Trophoblast cell (in vitro differentiated cells and primary cell): ENCODE measurements around the gene PLPP7.
A peak's percentile ranks its signal among the peaks of the same experiment; 100 is the strongest.

ENCODE experiments used
- DNase-seq, 2 donors: peaks; one replicate each; pipeline ENCODE4 v3.0.0-alpha.2; 2016
- H2AFZ ChIP-seq: 2 replicates; pipeline ENCODE4 v1.6.1; 2013; ENCODE audit warnings: low read length, moderate library complexity, mild to moderate bottlenecking; ENCODE audit not compliant: insufficient read depth, poor library complexity
- H2AK5ac ChIP-seq: 2 replicates; pipeline ENCODE4 v1.6.1; 2013; ENCODE audit warnings: mild to moderate bottlenecking, low read length
- H2BK120ac ChIP-seq: 2 replicates; pipeline ENCODE4 v1.6.1; 2013; ENCODE audit warnings: low read length, mild to moderate bottlenecking, moderate library complexity; ENCODE audit not compliant: insufficient read depth, poor library complexity
- H2BK12ac ChIP-seq: 2 replicates; pipeline ENCODE4 v1.6.1; 2013; ENCODE audit warnings: mild to moderate bottlenecking, low read length, moderate library complexity
- H2BK5ac ChIP-seq: 2 replicates; pipeline ENCODE4 v1.6.1; 2013; ENCODE audit warnings: low read length, low read depth, moderate library complexity, mild to moderate bottlenecking; ENCODE audit not compliant: poor library complexity
- H3K14ac ChIP-seq: 2 replicates; pipeline ENCODE4 v1.6.1; 2013; ENCODE audit warnings: mild to moderate bottlenecking, low read length
- H3K18ac ChIP-seq: 2 replicates; pipeline ENCODE4 v1.6.1; 2013; ENCODE audit warnings: mild to moderate bottlenecking, low read length
- H3K23ac ChIP-seq: 2 replicates; pipeline ENCODE4 v1.6.1; 2013; ENCODE audit warnings: low read length
- H3K27ac ChIP-seq: 2 replicates; pipeline ENCODE4 v1.5.1; 2013; ENCODE audit warnings: low read depth, mild to moderate bottlenecking, inconsistent platforms, low read length, moderate library complexity
- H3K27me3 ChIP-seq: 2 replicates; pipeline ENCODE4 v1.6.1; 2013; ENCODE audit warnings: inconsistent platforms, mild to moderate bottlenecking, low read length, moderate library complexity; ENCODE audit not compliant: insufficient read depth
- H3K36me3 ChIP-seq, 2 experiments: 1 replicate in 1 of 2; 2 replicates in 1 of 2; pipeline ENCODE4 v1.6.1; 2013; ENCODE audit warnings: low read length in 2 of 2, mild to moderate bottlenecking in 2 of 2, moderate library complexity in 1 of 2; ENCODE audit not compliant: insufficient read depth in 2 of 2, control insufficient read depth in 1 of 2
- H3K4ac ChIP-seq: 2 replicates; pipeline ENCODE4 v1.6.1; 2013; ENCODE audit warnings: low read depth, mild to moderate bottlenecking, low read length, moderate library complexity
- H3K4me1 ChIP-seq, 2 experiments: 1 replicate in 1 of 2; 2 replicates in 1 of 2; pipeline ENCODE4 v1.6.1; 2013; ENCODE audit warnings: low read length in 2 of 2, mild to moderate bottlenecking in 2 of 2, moderate library complexity in 1 of 2; ENCODE audit not compliant: insufficient read depth in 2 of 2, control insufficient read depth in 1 of 2
- H3K4me2 ChIP-seq: 2 replicates; pipeline ENCODE4 v1.6.1; 2013; ENCODE audit warnings: inconsistent platforms, mild to moderate bottlenecking, low read length, moderate library complexity
- H3K4me3 ChIP-seq: 2 replicates; pipeline ENCODE4 v1.5.1; 2013; ENCODE audit warnings: mild to moderate bottlenecking, low read depth, low read length, inconsistent platforms
- H3K79me1 ChIP-seq: one replicate; pipeline ENCODE4 v1.6.1; 2013; ENCODE audit warnings: low read length
- H3K79me2 ChIP-seq: 2 replicates; pipeline ENCODE4 v1.6.1; 2013; ENCODE audit warnings: low read length, mild to moderate bottlenecking; ENCODE audit not compliant: control insufficient read depth, insufficient read depth, poor library complexity
- H3K9ac ChIP-seq: 2 replicates; pipeline ENCODE4 v1.6.1; 2013; ENCODE audit warnings: mild to moderate bottlenecking, low read length
- H3K9me3 ChIP-seq: 2 replicates; pipeline ENCODE4 v1.6.1; 2013; ENCODE audit warnings: low read depth, mild to moderate bottlenecking, control low read depth, inconsistent platforms, low read length; ENCODE audit not compliant: insufficient read depth
- H4K12ac ChIP-seq: 2 replicates; pipeline ENCODE4 v1.6.1; 2013; ENCODE audit warnings: low read depth, mild to moderate bottlenecking, low read length, moderate library complexity
- H4K8ac ChIP-seq: 2 replicates; pipeline ENCODE4 v1.6.1; 2013; ENCODE audit warnings: low read depth, mild to moderate bottlenecking, low read length, moderate library complexity
- H4K91ac ChIP-seq: one replicate; pipeline ENCODE4 v1.6.1; 2013; ENCODE audit warnings: low read depth, mild to moderate bottlenecking, low read length, moderate library complexity
- WGBS: extraction: QIAGEN DNeasy Blood & Tissue Kit; methylation state at CpG from one replicate; pipeline ENCODE4 v1.1.7; 2013; ENCODE audit warnings: missing lambda C conversion rate; ENCODE audit not compliant: insufficient read length, insufficient coverage; ENCODE audit errors: extremely low coverage; 5-methylcytosine and 5-hydroxymethylcytosine counted together

The PLPP7 gene

GRCh38 chr9:131273856-131274673, 15.5 kb upstream of the PLPP7 start:
- H2AK5ac ChIP-seq: no peak overlapping the region
- no peak overlapping the region for H3K27ac ChIP-seq
- H3K18ac ChIP-seq: no peak overlapping the region
- no peaks in the 10 kb centered on the region for H3K79me1 ChIP-seq
- peaks cover 2 to 4% of the 10 kb centered on the region in 2 experiments for H3K4me1 ChIP-seq
- H3K9me3 ChIP-seq: no peaks in the 10 kb centered on the region
- no peak overlapping the region for H4K12ac ChIP-seq
- H3K4me2 ChIP-seq: no peak overlapping the region
- no peak overlapping the region for H3K23ac ChIP-seq
- H2BK120ac ChIP-seq: no peak overlapping the region
- H3K4ac ChIP-seq: no peak overlapping the region
- no peak overlapping the region for H4K8ac ChIP-seq
- no peaks in the 10 kb centered on the region for H3K79me2 ChIP-seq
- no peak overlapping the region for H3K9ac ChIP-seq
- no peak for DNase-seq
- no peak overlapping the region for H4K91ac ChIP-seq
- no peaks in the 10 kb centered on the region for H3K36me3 ChIP-seq
- no CpG with 5 or more reads among the region's 13 CpGs for WGBS
- H2AFZ ChIP-seq: no peak overlapping the region
- no peak overlapping the region for H3K14ac ChIP-seq
- no peak overlapping the region for H3K4me3 ChIP-seq
- H2BK5ac ChIP-seq: no peak overlapping the region
- peaks cover 17% of the 10 kb centered on the region for H3K27me3 ChIP-seq
- no peak overlapping the region for H2BK12ac ChIP-seq

DNA sequence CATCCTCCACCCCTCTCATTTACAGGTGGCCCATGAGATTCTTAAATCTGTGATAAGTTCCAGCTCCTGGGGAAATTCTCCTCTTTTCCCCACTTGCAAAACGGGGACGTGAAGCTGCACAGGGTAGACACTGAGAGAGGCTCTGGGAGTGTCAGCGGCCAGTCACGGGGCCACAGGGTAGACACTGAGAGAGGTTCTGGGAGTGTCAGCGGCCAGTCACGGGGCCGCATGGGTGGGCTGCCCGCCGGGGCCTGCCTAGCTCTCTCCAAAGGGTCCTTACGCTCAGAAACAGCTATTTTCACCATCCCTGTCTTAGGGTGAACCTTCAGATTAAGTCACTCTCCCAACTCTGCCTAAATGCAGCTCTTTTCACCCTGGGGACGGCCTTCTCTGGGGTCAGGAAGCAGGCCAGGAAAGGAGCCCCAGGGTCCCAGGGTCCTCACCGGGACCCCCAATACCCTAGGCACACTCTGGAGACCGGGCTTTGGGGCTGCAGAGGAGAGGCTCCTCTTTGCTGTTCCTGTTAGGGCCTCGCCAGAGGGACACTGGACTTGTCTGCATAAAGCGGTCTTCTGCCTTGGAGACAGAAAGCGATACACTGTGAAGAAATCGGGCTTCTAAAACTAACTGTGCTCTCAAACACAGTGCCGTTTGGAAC, 14.7 kb upstream of the PLPP7 start:
- no peak overlapping the region for H4K12ac ChIP-seq
- no peak overlapping the region for H4K91ac ChIP-seq
- no peak overlapping the region for H3K9ac ChIP-seq
- H3K18ac ChIP-seq: no peak overlapping the region
- no peak overlapping the region for H3K23ac ChIP-seq
- no peak overlapping the region for H2BK5ac ChIP-seq
- H3K36me3 ChIP-seq: no peaks in the 10 kb centered on the region
- H3K14ac ChIP-seq: no peak overlapping the region
- H2AK5ac ChIP-seq: no peak overlapping the region
- H3K79me2 ChIP-seq: no peaks in the 10 kb centered on the region
- H3K4me1 ChIP-seq: peaks cover 2 to 4% of the 10 kb centered on the region in 2 experiments
- peak in 1 of 2 donors; percentile 42 for DNase-seq
- no peak overlapping the region for H2BK12ac ChIP-seq
- H3K4me3 ChIP-seq: no peak overlapping the region
- peaks cover 17% of the 10 kb centered on the region for H3K27me3 ChIP-seq
- no CpG with 5 or more reads among the region's 18 CpGs for WGBS
- no peaks in the 10 kb centered on the region for H3K9me3 ChIP-seq
- H3K4me2 ChIP-seq: no peak overlapping the region
- no peak overlapping the region for H4K8ac ChIP-seq
- no peaks in the 10 kb centered on the region for H3K79me1 ChIP-seq
- H2BK120ac ChIP-seq: no peak overlapping the region
- H3K27ac ChIP-seq: no peak overlapping the region
- no peak overlapping the region for H3K4ac ChIP-seq
- H2AFZ ChIP-seq: no peak overlapping the region

DNA sequence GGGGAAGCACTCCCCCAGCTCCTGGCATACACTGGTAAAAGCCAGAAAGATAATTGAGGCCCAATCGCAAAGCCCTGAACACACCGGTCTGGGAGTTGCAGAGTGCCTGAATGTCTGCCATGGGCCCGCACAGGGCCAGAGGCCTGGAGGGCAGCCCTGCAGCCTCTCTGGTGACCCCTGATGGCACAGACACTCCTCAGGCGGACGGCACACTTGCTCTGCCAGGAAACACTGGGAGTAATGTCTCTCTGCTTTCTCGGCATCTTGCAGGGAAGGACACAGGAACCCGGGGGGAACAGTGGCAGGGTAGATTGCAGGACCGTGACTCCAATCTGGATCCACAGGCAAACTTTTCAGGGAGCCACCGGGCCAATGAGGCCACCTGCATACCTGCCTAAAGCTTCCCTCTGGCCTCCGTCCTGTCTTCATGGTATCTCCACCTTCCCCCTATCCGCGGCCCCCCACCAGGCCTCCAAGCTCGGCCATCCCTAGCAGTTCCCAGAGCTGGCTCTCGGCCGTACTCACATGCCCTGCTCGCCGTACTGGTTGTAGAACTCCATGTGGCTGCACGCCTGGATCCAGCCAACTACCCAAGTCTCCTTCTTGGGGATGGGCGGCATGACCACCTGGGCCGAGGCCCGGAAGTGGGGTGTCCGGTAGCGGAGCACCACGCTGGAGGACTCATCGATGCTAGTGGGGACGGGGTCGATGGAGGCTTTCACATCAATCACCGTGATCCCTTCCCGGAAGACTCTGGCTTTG, 14.0 kb upstream of the PLPP7 start:
- Histone ChIP-seq H3K79me2 (no peaks in the 10 kb centered on the region), H2BK5ac (no peak overlapping the region), H3K9ac (no peak overlapping the region), H3K4me2 (no peak overlapping the region), H3K36me3 (no peaks in the 10 kb centered on the region), H2BK120ac (no peak overlapping the region), H2AFZ (no peak overlapping the region), H3K79me1 (no peaks in the 10 kb centered on the region), H4K12ac (no peak overlapping the region), H3K4me3 (no peak overlapping the region), H4K8ac (no peak overlapping the region), H3K4ac (no peak overlapping the region), H3K27me3 (peaks cover 17% of the 10 kb centered on the region), H2BK12ac (no peak overlapping the region), H2AK5ac (no peak overlapping the region), H3K4me1 (peaks cover 2 to 4% of the 10 kb centered on the region in 2 experiments), H3K18ac (no peak overlapping the region), H4K91ac (no peak overlapping the region), H3K23ac (no peak overlapping the region), H3K9me3 (no peaks in the 10 kb centered on the region), H3K27ac (no peak overlapping the region), H3K14ac (no peak overlapping the region)
- DNase-seq: peak; percentile 67 to 76
- WGBS: no CpG with 5 or more reads among the region's 29 CpGs

DNA sequence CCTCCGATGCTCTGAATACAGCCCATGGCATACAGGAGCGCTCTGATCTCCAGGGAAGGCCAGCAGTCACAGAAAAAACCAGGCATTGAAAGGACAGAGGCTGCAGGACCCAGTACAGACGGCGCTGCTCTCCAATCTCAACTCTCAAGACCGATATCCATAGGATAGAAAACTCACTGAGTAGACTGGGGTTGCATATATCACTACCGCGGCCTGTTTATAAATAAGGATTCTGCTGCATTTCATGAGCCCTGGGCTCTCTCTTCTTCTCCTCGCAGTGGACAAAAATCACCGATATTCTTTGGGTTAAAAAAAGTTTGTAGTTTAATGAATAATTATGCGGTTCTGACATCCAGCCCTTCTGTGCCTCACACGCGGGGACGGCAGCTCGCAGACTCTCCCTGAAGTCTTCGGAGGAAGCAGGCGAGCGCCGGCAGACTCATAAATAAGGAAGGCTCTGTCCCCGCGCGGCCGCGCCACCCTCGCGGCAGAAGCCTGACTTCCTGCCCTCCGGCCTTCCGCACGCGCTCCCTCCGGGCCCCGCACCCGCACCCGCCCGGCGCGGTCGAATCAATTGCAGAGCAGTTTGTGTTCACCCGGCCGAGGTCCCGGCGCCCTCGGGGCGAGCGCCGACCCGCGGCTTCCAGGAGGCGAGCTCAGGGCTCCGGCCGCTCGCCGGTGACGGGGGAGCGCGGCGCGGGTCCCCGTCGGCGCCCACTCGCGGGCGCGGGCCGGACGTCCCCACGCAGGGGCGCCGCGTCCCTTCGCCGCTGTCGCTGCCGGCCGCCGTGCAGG, 13.2 kb upstream of the PLPP7 start, which contains the start of gene FAM78A:
TSS of gene FAM78A (minus strand) at position 417 of the 795 bp plus-strand sequence. CDS start at position 86, 331 bp downstream.
- peak within 1 kb of the TSS; percentile 78 for H3K4me2 ChIP-seq
- no CpG with 5 or more reads among the region's 76 CpGs for WGBS

More for the DNA sequence above, 13.2 kb upstream of the PLPP7 start, which contains the start of gene FAM78A:
- Histone ChIP-seq H3K79me2 (no peaks in the 10 kb centered on the region), H3K9ac (no peak within 1 kb of the TSS), H4K8ac (no peak within 1 kb of the TSS), H4K91ac (no peak within 1 kb of the TSS), H4K12ac (no peak within 1 kb of the TSS), H3K4me3 (peak within 1 kb of the TSS; percentile 60), H3K36me3 (no peaks in the 10 kb centered on the region), H3K4me1 (peaks cover 2 to 4% of the 10 kb centered on the region in 2 experiments), H3K27me3 (peaks cover 17% of the 10 kb centered on the region), H2AK5ac (no peak within 1 kb of the TSS), H3K9me3 (no peaks in the 10 kb centered on the region), H2AFZ (peak within 1 kb of the TSS; percentile 17), H3K18ac (no peak within 1 kb of the TSS), H3K4ac (no peak within 1 kb of the TSS), H2BK5ac (no peak within 1 kb of the TSS), H2BK12ac (no peak within 1 kb of the TSS), H3K27ac (no peak within 1 kb of the TSS), H3K14ac (no peak within 1 kb of the TSS), H3K79me1 (no peaks in the 10 kb centered on the region), H3K23ac (no peak within 1 kb of the TSS), H2BK120ac (no peak within 1 kb of the TSS)
- peak; percentile 87 to 91 for DNase-seq
